ENCODE data around the gene A1BG. TPM values are rescaled to one million over a fixed set of nuclear protein-coding genes. Genes with fewer than 3 reads are reported as not detected.

Gene A1BG
- total and polyA plus RNA-seq, 2 experiments from 2014 or later: 35.9 to 108 TPM

DNA sequence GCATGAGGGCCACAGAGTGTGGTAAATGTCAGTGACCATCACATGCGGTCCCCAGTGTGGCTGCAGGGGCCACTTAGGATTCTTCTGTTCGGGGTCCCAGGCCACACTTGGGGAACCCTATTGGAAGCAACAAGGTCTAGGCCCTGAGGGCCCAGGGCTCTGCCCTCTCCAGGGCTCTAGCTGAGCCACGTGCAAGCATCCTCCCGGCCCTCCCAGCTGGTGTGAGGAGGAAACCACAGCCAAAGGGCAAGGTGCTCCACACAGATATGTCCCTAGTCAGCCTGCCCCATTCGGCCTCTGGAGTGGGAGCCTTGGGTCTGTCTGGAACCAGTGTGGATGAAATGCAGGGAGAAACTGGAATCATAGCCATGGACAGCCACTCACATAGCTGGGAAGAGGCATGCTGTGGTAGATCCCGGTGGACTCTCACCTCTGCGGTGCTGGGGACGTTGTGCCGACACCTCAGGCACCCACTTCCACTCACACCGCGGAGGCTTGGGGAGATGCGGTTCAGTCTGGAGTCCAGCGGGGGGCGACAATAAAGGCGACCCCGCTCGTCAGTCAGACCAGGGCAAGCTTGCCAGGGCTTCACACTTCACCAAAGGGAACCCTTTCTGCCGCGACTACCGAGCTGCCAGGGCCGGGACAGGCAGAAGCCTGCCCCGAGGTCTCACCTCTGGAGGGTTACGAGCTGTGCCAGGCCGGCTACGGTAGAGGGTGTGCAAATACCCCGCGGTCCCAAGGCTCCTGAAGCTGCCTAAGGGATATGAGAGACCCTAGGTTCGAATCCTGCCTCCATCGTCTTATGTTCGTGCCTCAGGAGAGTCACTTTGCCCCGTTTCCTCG, 13.5 kb upstream of the A1BG start:
- no peak overlapping the region for H2AFZ ChIP-seq
- H3K4me1 ChIP-seq (ENCODE audit: insufficient read depth): peaks cover under 1% of the 10 kb centered on the region
- no peaks in the 10 kb centered on the region for H3K79me2 ChIP-seq
- WGBS (ENCODE audit: low lambda C conversion rate, missing lambda C conversion rate): 98% methylated on average over 31 of the region's 32 CpGs
- H3K9me2 ChIP-seq (replicated peaks; ENCODE audit: insufficient read depth): no peaks in the 10 kb centered on the region
- H3K27ac ChIP-seq: no peak overlapping the region
- no peak overlapping the region for H3K4me2 ChIP-seq
- H3K27me3 ChIP-seq: no peaks in the 10 kb centered on the region
- H3K4me3 ChIP-seq: no peak overlapping the region
- DNase-seq (ENCODE audit: low spot score): no peak
- TF ChIP-seq, protein P1, sequence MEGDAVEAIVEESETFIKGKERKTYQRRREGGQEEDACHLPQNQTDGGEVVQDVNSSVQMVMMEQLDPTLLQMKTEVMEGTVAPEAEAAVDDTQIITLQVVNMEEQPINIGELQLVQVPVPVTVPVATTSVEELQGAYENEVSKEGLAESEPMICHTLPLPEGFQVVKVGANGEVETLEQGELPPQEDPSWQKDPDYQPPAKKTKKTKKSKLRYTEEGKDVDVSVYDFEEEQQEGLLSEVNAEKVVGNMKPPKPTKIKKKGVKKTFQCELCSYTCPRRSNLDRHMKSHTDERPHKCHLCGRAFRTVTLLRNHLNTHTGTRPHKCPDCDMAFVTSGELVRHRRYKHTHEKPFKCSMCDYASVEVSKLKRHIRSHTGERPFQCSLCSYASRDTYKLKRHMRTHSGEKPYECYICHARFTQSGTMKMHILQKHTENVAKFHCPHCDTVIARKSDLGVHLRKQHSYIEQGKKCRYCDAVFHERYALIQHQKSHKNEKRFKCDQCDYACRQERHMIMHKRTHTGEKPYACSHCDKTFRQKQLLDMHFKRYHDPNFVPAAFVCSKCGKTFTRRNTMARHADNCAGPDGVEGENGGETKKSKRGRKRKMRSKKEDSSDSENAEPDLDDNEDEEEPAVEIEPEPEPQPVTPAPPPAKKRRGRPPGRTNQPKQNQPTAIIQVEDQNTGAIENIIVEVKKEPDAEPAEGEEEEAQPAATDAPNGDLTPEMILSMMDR (IDR thresholded peaks at IDR 0.05; ENCODE audit: poor library complexity): no peak
- no peak for TF ChIP-seq EZH2 (IDR thresholded peaks at IDR 0.05; ENCODE audit: borderline replicate concordance)
- TF ChIP-seq EZH2phosphoT487 (IDR thresholded peaks at IDR 0.05; ENCODE audit: low read depth, severe bottlenecking, unreplicated experiment): no peak
- H3K36me3 ChIP-seq (replicated peaks; ENCODE audit: insufficient read depth, low read depth): no peaks in the 10 kb centered on the region
- H4K20me1 ChIP-seq (ENCODE audit: insufficient read depth, poor library complexity, severe bottlenecking): no peaks in the 10 kb centered on the region
- H3K9me3 ChIP-seq (ENCODE audit: low read depth): no peaks in the 10 kb centered on the region

DNA sequence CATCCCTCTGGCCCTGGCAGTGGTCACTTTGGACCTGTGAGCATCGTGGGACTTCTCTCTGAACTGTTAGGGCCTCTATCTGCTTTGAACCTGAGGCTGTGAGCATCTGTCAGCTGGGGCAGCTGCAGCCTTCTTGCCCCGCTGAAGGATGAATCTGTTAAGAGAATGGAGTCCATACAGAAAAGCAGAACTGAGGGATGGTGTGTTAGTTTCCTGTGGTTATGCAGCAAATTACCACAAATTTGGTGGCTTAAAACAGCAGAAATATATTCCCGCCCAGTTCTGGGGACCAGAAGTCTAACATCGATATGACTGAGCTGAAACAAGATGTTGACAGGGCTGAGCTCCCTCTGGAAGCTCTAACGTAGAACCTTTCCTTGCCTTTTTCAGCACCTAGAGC, 10.9 kb upstream of the A1BG start:
- no peak overlapping the region for H3K27ac ChIP-seq
- H3K27me3 ChIP-seq: no peaks in the 10 kb centered on the region
- no peak overlapping the region for H3K4me3 ChIP-seq
- H3K4me1 ChIP-seq (ENCODE audit: insufficient read depth): peaks cover 7% of the 10 kb centered on the region
- no peaks in the 10 kb centered on the region for H3K9me2 ChIP-seq (replicated peaks; ENCODE audit: insufficient read depth)
- no peak overlapping the region for H3K4me2 ChIP-seq
- no peak for DNase-seq (ENCODE audit: low spot score)
- TF ChIP-seq EZH2phosphoT487 (IDR thresholded peaks at IDR 0.05; ENCODE audit: low read depth, severe bottlenecking, unreplicated experiment) (no peak), EZH2 (IDR thresholded peaks at IDR 0.05; ENCODE audit: borderline replicate concordance) (no peak)
- TF ChIP-seq, protein P1 (IDR thresholded peaks at IDR 0.05; ENCODE audit: poor library complexity): no peak
- WGBS (ENCODE audit: low lambda C conversion rate, missing lambda C conversion rate): 94% methylated on average over 5 of the region's 5 CpGs
- H4K20me1 ChIP-seq (ENCODE audit: insufficient read depth, poor library complexity, severe bottlenecking): no peaks in the 10 kb centered on the region
- no peaks in the 10 kb centered on the region for H3K9me3 ChIP-seq (ENCODE audit: low read depth)
- H3K79me2 ChIP-seq: peaks cover 8% of the 10 kb centered on the region
- H3K36me3 ChIP-seq (replicated peaks; ENCODE audit: insufficient read depth, low read depth): no peaks in the 10 kb centered on the region
- no peak overlapping the region for H2AFZ ChIP-seq

DNA sequence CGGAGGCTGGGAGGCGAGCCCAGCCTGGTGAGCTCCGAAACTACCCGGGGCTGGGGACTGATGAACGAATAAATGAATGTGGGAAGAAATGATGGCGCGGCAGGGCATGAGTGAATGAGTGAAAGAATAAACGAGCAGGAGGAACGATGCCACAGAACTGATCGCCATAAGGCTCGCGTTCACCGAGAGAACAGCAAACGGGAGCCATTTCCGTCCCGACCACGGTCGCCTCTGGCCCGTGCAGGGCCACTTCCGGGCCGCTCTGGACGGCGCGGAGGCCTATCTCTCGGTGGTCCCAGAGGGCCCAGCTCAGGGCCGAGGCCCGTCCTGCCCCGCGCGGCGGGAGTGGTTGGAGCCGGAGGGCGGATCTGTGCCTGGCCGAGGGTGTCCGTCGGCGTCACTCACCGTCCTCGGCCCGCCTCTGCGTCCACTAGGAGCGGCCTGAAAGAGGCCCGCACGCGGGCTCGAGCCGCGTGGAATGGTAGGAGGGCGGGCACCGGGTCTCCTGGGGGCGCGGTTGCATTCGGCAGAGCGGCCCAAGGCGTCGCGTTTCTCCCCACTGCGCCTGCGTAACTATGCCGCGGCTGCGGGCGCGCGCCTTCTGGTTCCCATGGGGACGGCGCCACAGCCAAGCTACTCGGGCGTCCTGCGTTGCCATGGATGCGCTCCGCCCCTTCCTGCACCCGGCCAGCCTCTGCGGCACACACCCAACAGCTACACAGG, 9.1 kb upstream of the A1BG start, which contains the start of gene ZNF497:
Gene ZNF497 (minus strand): TSS at position 480 of the 723 bp plus-strand sequence. CDS start 5,116 bp downstream, outside the sequence.
- Histone ChIP-seq H4K20me1 (ENCODE audit: insufficient read depth, poor library complexity, severe bottlenecking) (no peaks in the 10 kb centered on the region), H3K27me3 (no peaks in the 10 kb centered on the region), H3K4me1 (ENCODE audit: insufficient read depth) (peaks cover 7% of the 10 kb centered on the region), H2AFZ (peak within 1 kb of the TSS; percentile 93), H3K36me3 (replicated peaks; ENCODE audit: insufficient read depth, low read depth) (no peaks in the 10 kb centered on the region), H3K79me2 (peaks cover 8% of the 10 kb centered on the region), H3K9me3 (ENCODE audit: low read depth) (no peaks in the 10 kb centered on the region), H3K9me2 (replicated peaks; ENCODE audit: insufficient read depth) (no peaks in the 10 kb centered on the region), H3K4me2 (peak within 1 kb of the TSS; percentile 88), H3K27ac (peak within 1 kb of the TSS; percentile 100), H3K4me3 (peak within 1 kb of the TSS; percentile 93)
- DNase-seq (ENCODE audit: low spot score): peak; percentile 97
- TF ChIP-seq EZH2phosphoT487 (IDR thresholded peaks at IDR 0.05; ENCODE audit: low read depth, severe bottlenecking, unreplicated experiment): no peak
- TF ChIP-seq EZH2 (IDR thresholded peaks at IDR 0.05; ENCODE audit: borderline replicate concordance): no peak
- TF ChIP-seq, protein P1 (IDR thresholded peaks at IDR 0.05; ENCODE audit: poor library complexity): no peak
- 1% methylated on average over 74 of the region's 74 CpGs for WGBS (ENCODE audit: low lambda C conversion rate, missing lambda C conversion rate)
